Measurements from ENCODE around the gene EMC10.

GRCh38 chr19:50458396-50459066 lies 17.8 kb upstream of the EMC10 start:
- TF ChIP-seq CTCF (IDR thresholded peaks at IDR 0.05): no peak
- TF ChIP-seq POLR2A (IDR thresholded peaks at IDR 0.05): no peak

All from adrenal gland (tissue), 5 donors.